ENCODE measurements around the gene PLCG2.
"Not testable (repeated sequence)": the region's sequence is repeated elsewhere in the genome, so short reads cannot be mapped to it uniquely, and the experiment has no call there.

The PLCG2 gene

DNA sequence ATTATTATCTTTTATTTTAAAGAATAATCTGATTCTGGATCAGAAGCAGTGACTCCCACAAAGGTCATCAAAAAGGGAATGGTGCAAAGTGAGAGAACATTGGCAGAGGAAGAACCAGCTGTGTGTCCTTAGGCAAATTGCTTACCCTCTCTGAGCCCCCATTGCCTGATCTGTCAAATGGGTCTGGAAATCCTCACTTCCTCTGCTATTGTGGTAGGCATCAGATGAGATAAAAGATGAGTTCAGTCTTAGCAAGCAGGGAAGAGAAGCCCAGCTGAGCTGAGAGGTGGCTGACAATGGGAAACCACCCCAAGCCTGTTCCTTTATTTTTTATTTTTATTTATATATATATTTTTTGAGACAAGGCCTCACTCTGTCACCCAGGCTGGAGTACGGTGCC is 24.2 kb upstream of the PLCG2 start:
- DNase-seq (ENCODE audit: low read depth) = no peak

DNA sequence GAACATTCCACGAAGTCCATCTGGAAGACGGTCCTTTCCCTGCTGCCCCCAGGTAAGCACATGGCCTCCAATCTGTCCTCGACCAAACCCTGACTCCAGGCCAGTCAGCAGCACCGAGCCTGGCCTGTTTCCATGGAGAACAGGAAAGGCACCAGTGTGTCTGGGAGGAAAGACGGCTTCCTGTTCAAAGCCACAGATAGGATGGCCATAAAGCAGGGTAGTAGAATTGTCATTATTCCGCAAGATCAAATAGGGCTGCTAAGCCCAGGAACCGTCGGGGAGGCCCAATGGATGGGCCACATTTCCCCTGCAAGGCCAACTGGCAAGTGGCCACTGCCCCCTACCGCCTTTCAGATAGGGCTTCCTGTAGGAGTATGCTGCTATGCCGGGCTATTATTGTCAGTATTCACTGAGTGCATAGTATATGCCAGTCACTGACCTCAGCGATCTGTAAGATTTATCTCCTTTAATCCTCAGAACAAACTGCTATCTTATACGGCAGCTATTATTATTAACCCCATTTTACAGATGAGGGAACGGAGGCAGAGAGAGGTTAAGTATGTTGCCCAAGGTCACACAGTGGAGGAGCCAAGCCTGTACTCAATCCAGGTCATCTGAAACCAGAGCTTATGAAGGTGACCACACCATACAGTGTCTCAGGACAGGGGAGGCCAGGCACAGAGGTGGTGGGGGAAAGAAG is 23.0 kb upstream of the PLCG2 start:
- DNase-seq (ENCODE audit: low read depth) = no peak

DNA sequence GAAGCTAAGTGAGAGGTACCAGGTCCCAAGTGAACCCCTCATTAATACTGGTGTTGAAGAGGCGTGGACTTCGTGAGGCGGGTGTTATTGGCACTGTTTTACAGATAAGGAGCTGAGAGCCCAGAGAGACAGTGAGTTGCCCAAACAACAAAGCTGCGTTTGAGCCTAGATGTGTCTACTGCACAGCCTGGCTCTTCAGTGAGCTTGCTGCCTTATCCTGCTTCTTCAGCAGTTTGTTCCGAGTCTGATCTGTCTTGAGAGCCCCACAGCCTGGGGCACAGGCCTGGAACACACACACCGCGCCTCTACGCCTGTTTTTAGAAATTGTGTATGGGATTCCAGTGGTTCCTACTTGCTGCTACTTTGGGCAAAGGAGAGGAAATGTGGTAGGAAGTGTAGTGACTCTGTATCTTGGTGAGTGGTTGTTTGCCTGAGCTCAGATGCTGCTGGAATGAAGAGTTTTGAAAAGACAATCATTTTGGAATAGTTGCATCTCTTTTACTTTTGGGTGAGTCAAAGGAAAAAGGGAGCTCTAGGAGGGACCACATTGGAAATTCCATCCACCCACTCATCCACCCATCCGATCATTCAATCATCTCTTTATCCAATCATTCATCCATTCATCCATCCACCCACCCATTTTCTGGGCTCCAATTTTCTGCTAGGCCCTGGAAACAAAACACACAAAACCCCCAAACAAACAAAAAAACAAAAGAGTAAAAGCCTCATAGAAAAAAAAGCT is 22.3 kb upstream of the PLCG2 start:
- no peak for DNase-seq (ENCODE audit: low read depth)

DNA sequence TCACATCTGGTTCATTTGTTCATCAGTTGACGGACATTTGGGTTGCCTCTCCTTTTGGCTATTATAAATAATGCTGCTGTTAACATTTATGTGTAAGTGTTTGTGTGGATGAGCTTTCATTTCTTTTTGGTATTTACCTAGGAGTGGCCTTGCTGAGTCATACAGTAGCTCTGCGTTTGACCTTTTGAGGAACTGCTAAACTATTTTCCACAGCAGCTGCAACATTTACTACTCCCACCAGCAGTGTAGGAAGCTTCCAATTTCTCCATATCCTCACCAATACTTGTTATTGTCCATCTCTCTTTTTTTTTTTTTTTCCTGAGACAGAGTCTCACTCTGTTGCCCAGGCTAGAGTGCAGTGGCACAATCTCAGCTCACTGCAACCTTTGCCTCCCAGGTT is 20.7 kb upstream of the PLCG2 start:
- DNase-seq (ENCODE audit: low read depth) = no peak

DNA sequence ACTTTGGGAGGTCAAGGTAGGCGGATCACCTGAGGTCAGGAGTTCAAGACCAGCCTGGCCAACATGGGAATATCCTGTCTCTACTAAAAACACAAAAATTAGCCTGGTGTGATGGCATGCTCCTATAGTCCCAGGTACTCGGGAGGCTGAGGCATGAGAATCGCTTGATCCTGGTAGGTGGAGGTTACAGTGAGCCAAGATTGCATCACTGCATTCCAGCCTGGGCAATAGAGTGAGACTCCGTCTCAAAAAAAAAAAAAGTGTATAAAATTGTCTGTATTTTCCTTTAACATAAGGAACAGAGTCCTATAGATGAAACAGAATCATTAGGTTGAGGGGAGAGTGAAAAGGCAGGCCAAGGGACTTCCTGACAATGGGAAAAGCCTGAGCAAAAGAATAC is 16.8 kb upstream of the PLCG2 start:
- DNase-seq (ENCODE audit: low read depth) = not testable (repeated sequence)

DNA sequence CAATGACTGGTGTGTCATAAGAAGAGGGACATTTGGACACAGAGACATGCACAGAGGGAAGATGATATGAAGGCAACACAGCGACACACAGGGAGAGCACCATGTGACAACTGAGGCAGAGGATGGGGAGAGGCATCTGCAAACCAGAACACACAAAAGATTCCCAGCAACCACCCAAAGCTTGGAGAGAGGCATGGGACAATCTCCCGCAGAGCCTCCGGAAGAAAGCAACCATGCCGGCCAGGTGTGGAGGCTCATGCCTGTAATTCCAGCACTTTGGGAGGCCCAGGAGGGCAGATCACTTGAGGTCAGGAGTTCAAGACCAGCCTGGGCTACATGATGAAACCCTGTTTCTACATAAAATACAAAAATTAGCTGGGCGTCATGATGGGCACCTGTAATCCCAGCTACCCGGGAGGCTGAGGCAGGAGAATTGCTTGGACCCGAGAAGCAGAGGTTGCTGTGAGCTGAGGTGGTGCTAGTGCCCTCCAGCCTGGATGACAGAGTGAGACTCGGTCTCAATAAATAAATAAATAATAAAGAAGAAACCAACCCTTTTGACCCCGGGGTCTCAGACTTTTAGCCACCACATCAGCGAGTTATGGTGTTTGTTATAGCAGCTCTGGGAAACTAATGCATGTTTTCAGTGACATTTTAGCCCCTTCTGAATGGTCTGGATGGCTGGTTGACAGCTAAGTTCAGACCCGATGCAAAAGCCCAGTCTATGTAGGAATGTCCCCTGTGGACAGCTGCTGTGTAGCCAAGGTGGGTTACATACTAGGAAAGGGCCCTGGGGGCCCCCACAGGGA is 13.8 kb upstream of the PLCG2 start:
- no peak for DNase-seq (ENCODE audit: low read depth)

DNA sequence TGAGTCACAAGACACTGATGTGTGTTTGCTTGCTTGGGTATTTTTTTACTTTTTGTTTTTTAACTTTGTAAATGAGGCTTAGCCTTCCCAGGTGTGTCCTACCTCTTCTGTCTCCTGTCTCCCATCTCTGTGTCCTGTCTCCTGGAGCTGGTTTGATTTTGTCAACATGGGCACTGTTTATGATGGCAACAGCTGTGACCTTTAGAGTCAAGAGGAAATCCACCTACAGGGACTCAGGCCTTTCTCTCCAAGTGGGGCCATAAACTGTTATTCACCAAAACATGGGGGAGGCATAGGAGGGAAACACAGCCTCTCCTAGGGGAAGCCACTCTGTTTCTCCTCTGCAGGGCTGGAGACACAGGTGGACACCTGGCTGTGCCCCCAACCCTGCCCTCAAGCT is 13.1 kb upstream of the PLCG2 start:
- no peak for DNase-seq (ENCODE audit: low read depth)

DNA sequence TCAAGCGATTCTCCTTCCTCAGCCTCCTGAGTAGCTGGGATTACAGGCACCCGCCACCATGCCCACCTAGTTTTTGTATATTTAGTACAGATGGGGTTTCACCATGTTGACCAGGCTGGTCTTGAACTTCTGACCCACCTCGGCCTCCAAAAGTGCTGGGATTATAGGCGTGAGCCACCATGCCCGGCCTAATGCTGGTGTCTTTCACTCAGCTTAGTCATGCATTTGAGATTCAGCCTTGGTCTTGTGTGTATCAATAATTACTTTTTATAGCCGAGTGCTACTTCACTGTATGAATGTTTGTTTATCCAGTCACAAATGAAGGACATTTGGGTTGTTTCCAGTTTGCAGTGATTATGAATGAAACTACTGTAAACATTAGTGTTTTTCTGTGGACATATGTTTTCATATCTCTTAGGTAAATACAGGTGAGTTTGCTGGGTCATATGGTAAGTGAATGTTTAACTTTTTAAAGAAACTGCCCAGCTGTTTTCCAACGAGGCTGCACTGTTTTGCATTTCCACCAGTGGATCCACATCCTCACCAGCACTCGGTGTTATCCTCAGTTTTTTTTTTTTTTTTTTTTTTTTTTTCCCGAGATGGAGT is 11.0 kb upstream of the PLCG2 start:
- no peak for DNase-seq (ENCODE audit: low read depth)

DNA sequence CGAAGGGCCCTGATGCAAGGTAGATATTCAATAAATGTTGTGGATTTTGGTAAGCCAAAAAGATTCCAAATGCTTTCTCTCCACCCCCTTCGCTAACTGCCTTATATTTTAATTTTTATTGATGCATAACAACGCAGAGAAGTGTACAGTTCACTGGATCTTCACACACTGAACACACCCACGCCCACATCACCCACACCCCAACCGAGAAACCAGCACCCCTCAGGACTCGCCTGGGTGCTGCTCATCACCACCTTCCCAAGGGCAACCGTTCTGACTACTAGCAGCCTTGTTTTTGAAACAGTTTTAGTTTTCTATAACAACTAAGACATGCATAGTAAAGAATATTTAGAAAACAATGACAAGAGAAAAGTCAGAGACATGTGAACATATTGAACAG is 9.1 kb upstream of the PLCG2 start:
- DNase-seq (ENCODE audit: low read depth) = no peak

DNA sequence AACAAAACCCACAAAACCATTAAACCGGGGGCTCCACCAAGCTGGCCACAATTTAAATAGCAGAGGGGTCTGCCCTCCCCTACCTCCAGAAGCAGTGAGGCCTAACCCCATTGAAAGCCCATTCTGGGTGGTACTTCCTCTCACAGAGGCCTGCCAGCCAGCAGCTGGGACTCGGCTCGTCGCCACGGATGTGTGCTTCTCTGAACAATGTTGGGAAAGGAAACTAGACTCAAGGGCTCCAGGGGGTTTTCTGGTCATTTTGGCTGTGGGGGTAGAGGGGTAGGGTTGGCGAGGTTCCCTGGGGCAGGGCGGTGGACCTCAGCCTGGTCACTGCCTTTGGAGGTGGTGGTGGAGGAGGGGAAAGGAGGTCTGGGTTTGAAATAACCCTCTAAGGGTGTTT is 4.7 kb upstream of the PLCG2 start:
- no peak for DNase-seq (ENCODE audit: low read depth)

DNA sequence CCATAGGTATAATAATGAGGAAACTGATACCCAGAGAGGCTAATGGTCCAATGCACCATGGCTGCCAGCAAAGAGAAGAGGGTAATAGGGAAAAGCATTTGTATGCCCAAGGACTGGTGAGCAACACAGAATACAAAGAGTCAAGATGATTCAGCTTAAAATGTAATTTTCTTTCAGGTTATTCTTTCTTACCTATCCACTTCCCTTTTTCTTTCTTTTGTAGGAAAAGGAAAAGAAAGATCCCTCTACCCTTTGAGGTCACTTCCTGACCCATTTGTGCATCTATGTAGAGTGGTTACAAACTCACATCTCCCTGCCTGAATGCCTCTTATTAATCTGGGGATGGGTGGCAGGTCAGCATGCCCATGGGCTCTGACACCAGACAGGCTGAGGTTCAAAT is 3.5 kb upstream of the PLCG2 start:
- DNase-seq (ENCODE audit: low read depth) = no peak

DNA sequence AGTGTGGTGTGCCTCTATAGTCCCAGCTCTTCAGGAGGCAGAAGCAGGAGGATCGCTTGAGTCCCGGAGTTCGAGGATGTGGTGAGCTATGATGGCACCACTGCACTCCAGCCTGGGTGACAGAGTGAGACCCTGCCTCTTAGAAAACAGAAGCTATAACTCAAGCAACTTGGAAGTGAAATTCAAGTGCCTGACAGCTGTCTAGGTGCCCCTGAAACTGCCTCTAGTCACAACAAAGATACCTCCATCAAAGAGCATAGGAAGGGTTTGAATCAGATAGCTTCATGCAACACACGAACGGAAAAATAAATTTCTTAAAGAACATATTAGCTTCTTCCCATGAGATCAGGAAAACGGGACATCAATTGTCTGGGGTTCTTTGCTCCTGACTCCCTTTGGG is 860 bp upstream of the PLCG2 start:
- DNase-seq (ENCODE audit: low read depth) = no peak

DNA sequence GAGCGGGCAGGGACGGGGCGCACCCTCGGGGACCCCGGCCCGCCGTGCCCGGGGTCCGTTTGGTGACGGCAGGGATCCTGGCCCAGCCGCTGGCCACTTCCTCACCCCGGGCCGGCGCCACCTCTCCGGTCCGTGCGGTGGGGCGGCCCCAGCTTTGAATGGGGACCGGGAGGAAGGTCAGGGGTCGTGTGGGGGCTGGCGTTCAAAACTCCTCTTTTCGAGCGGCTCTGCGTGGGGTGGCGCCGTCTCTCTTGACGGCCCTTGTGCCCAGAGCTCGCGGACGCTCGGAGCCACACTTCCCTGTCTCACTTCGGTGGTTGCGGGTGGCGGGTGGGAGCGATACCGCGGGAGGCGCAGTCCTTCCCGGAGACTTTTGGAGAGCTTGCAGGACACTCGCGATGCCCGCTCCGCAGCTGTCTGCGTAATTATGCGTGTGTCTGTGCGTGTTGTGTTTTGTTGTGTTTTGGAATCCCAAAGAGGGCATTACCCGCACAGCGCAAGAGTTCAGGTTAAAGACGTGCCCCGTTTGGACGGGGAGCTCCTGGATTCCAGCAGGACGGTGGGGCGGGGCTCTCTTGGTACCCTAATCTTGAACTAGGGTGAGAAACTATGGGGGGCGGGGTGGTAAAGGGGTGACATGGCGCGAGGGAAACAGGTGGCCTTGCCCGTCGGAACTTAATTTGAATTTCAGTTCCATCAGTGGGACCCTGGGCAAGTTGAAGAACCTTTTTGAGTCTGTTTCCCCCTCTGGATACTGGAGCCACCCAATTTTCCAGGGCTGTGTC is 637 bp downstream of the PLCG2 start:
- DNase-seq (ENCODE audit: low read depth) = no peak

DNA sequence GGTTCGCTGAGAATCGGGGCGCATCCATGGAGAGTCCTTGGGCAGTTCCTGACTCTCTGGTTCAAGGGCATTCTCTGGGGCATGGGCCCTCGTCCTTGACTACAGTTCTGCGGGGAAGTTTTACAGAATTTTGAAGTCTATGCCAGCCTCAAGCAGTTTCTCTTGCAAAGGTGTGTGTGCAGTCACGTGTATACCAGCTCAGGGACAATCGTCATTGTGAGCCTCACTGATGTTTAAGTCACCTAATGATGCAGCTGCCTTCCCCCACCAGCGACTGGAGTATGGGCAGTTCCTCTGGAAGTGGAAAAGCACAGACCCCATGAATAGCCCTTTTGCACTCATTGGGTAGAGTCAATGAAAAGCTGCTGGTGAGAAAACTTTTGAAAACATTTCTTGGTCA is 1.3 kb downstream of the PLCG2 start:
- no peak for DNase-seq (ENCODE audit: low read depth)

DNA sequence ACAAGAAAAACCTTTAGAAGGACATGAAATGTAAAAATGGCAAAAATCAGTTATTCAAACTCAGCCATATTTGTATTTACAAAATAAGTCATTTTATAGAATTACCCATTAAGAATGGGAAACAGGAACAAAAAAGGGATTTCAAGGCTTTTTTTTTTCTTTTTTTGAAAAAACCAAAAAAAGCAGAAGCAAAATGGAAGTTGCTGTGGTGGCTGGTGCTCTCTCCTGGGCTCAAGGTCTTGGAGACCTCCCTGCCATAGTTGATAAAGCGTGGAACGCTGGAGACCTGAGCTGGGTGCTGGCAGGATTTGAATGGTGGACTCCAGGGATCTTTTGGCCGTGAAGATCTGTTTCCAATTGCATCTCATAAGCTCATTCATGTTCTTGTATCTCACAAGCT is 3.1 kb downstream of the PLCG2 start:
- no peak for DNase-seq (ENCODE audit: low read depth)

DNA sequence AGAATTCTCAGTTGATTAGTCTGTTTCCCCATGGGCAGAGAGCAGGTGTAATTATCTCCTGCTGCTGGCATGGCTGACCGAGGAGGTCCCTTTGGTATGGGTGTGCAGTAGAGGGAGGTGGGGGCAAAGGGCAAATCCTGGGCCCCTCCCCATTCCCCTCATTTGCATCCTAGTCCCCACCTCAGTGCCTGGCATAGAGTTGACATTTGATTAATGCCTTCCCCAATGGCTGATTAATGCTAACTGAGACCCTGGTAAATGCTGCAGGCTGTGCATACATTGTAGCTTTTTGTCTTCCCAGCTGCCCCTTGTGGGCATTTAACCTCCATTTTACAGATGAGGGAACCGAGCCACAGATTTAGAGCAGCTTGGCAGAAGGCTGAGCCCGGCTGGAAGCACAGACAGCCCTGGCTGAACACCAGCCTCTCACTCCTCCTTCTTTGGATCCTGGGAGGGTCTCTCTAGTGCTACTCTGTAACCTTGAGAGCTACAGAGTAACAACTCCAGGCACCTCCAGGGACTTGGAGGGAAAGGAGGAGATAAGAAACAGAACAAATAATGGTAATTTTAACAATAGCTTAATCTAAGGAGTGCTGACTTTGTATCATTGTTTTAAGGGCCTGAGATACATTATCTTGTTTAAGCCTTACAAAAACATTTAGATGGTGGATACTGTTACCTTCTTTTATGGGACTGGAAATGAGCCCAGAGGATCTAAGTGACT is 5.1 kb downstream of the PLCG2 start:
- no peak for DNase-seq (ENCODE audit: low read depth)

DNA sequence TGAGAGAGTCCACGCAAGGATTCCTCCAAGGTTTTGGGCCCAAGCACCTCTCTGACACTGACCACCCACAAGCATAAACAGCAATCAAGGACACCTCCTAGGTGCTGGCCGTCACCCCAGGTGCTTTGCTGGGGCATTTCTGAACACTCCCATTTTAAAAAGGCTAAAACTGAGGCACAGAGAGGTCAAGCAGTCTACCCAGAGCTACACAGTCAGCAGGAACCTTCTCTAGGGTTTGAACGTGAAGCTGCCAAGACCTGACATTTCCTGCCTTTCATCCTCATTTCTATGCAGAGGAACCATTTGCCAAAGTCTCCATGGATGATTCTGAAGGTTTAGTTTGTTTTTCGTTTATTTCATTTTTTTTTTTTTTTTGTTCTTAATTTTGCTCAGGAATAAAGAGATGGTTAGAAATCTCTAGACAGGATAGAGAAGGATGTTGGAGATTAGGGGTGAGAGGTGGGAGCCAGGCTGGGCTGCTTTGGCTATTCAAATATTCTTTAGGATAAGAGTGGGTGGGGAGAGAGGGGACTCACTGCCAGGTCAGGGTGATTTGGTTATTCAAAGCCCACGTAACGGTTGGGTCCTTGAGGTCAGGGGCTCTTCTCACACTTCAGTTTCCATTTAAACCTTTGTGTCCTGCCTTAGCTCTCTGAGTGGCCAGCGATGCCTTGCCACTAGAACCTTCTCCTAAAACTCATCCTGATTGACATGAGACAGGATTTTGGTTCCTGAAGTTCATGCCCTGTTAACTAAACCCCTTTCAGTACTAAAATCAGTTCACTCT is 6.2 kb downstream of the PLCG2 start:
- no peak for DNase-seq (ENCODE audit: low read depth)

DNA sequence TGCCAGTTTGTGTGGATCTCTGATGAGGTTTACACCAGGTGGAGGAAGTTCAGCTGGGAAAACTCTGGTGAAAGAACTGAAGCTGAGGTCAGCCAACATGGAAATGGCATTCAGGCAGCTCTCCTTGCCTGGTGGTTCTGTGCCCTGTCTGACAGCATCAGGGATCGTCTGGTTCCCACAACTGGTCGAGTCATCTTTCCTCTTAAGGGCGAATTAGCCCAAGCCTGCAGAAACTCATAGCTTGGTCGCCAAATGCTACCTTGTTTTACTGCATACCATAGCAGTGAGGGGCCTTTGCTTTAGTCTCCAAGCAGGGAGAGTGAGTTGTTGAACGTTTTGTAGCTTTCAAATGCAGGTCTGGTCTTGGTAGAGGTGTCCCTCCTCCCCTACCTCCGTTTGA is 7.2 kb downstream of the PLCG2 start:
- no peak for DNase-seq (ENCODE audit: low read depth)

DNA sequence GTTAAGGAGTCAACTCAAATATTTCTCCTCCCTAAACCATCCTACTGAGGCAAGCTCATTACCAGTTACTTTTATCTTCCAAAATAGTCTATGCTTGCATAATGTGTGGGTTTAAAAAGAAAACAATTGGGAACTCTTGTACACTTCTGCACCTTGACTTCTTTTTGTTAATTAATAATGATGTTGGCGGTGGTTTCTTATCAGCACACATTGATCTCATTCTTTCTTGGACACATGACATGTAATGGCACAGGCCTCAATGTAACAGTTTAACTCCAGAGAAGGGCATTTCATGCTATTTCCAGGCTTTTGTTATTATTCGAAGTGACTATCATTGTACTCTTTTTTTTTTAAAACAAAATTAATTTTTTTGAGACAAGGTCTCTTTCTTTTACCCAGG is 7.8 kb downstream of the PLCG2 start:
- DNase-seq (ENCODE audit: low read depth) = no peak

DNA sequence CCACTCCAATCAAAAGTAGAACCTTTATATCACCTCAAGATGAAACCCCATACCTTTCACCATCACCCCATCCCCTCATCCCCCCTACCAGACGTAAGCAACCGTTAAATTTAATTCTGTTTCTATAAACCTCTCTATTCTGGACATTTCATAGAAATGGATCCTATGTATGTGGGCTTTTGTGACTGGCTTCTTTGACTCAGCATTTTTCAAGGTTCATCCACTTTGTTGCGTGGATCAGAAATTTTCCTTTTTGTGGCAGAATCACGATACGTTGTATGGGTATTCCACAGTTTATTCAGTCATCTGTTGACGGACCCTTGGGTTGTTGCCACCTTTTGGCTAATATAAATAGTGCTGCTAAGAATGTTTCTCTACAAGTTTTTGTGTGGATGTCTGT is 8.6 kb downstream of the PLCG2 start:
- DNase-seq (ENCODE audit: low read depth) = no peak
